ENCODE data around the gene METAP1D.

DNA sequence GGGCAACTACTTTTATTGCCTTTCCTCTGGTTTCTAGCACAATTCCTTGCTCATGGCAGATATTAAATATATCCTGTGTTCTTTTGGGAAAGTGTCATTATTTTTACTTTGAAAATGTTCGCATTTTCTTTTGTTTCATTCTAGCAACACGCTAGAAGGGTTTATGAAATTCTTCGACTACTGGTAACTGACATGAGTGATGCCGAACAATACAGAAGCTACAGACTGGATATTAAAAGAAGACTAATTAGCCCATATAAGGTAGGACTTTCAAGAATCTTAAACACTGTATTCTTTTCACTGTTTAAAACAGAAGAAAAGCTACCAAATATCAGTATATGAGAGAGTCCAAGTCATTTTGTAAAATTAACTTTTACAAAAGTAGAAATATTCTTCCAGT is 20.6 kb upstream of the METAP1D start:
- TF ChIP-seq, protein P1, sequence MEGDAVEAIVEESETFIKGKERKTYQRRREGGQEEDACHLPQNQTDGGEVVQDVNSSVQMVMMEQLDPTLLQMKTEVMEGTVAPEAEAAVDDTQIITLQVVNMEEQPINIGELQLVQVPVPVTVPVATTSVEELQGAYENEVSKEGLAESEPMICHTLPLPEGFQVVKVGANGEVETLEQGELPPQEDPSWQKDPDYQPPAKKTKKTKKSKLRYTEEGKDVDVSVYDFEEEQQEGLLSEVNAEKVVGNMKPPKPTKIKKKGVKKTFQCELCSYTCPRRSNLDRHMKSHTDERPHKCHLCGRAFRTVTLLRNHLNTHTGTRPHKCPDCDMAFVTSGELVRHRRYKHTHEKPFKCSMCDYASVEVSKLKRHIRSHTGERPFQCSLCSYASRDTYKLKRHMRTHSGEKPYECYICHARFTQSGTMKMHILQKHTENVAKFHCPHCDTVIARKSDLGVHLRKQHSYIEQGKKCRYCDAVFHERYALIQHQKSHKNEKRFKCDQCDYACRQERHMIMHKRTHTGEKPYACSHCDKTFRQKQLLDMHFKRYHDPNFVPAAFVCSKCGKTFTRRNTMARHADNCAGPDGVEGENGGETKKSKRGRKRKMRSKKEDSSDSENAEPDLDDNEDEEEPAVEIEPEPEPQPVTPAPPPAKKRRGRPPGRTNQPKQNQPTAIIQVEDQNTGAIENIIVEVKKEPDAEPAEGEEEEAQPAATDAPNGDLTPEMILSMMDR (conservative IDR thresholded peaks at IDR 0.05) = no peak
- no peak for TF ChIP-seq EZH2 (IDR thresholded peaks at IDR 0.05; ENCODE audit: low read depth)

All from PC-9 (cell line).